Activated CD4-positive, alpha-beta memory T cell treated with anti-CD3 and anti-CD28 coated beads for 36 hours (primary cell): ENCODE data around the gene PSMA7. TPM values are rescaled to one million over a fixed set of nuclear protein-coding genes. Genes with fewer than 3 reads are reported as not detected.

Source experiments
- CTCF ChIA-PET: fragments of 350-600 bp; sonication (Branson Sonifier 250); formaldehyde crosslinking; loops from one replicate; lab custom pipeline; 2021; ENCODE audit warnings: antibody characterized with exemption, inconsistent platforms; lab: Charles Lee
- POLR2A ChIA-PET: fragments of 350-600 bp; sonication (Branson Sonifier 250); formaldehyde crosslinking; loops from one replicate; lab custom pipeline; 2021; ENCODE audit warnings: antibody characterized with exemption; lab: Charles Lee
- DNase-seq: peaks from one replicate; pipeline ENCODE4 v3.0.0-alpha.2; 2020
- H3K27ac Mint-ChIP-seq: one replicate; pipeline ENCODE4 v1.8.0; 2021; ENCODE audit warnings: mixed read lengths
- H3K27me3 Mint-ChIP-seq: one replicate; pipeline ENCODE4 v1.8.0; 2021; ENCODE audit warnings: mixed read lengths
- H3K36me3 Mint-ChIP-seq: one replicate; pipeline ENCODE4 v1.8.0; 2021; ENCODE audit warnings: mixed read lengths
- H3K4me1 Mint-ChIP-seq: one replicate; pipeline ENCODE4 v1.8.0; 2021; ENCODE audit warnings: low read depth, mixed read lengths
- H3K4me3 Mint-ChIP-seq: one replicate; pipeline ENCODE4 v1.8.0; 2021; ENCODE audit warnings: mild to moderate bottlenecking, mixed read lengths
- H3K9me3 Mint-ChIP-seq: one replicate; pipeline ENCODE4 v1.8.0; 2021; ENCODE audit warnings: mixed read lengths
- intact Hi-C: fragments of 100-400 bp; cut with micrococcal nuclease; formaldehyde crosslinking; loops from one replicate; pipeline ENCODE4 v1.15.1; 2023
- total RNA-seq, 2 experiments: library from RNA; stranded (reverse); gene quantifications; one replicate each; pipeline ENCODE4 v1.2.3, GENCODE V29; 2021

The PSMA7 gene
- total RNA-seq, 2 experiments from 2014 or later: 301 to 316 TPM

DNA sequence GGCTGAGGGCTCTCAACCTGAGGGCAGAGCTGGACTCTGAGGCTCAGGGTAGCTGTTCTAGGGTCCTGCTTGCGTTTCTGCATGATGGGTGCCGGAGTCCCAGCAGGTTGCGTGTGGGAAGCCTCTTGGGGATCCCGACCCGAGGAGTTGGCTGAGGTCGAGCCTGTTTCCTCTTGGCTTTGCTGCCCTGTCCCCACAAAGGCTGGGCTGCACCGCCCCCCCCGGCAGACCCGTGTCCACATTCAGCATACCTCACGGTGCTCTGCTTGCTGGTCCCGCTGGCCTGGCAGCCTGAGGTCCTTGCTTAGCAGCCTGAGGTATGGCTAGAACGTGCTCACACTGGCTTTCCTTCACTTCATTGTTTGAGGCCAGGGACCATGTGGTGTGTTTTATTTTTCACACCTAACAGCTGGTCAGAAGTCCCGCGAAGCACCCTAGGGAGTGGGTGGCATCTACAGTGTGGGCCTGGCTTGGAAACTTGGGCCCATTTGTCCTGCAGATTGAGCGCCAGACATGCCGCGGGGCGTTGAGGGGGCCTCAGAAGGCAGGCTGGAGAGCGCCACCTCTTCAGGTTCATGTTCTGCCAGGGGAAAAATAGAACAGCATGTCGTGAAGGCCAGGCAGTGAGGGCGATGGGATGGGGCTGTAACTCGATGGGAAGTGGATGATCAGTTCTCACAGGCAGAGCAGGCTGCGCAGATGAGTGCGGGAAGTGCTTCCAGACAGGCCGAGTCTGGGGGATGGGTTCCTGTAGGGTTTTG, 11.5 kb downstream of the PSMA7 start:
- no peak for DNase-seq
- Mint-ChIP-seq H3K4me3 (no peak overlapping the region), H3K36me3 (peaks cover 54% of the 10 kb centered on the region), H3K27ac (peak overlapping the region; percentile 44), H3K4me1 (peaks cover 25% of the 10 kb centered on the region), H3K9me3 (no peaks in the 10 kb centered on the region), H3K27me3 (no peaks in the 10 kb centered on the region)
- POLR2A ChIA-PET: no interaction called here
- CTCF ChIA-PET: interaction anchor here (1.1 to 1.4 kb wide), 2 partner anchors 10 kb away, joined by 3 to 8 read pairs; no protein-coding TSS in a partner anchor
- intact Hi-C loops: no loop called here

DNA sequence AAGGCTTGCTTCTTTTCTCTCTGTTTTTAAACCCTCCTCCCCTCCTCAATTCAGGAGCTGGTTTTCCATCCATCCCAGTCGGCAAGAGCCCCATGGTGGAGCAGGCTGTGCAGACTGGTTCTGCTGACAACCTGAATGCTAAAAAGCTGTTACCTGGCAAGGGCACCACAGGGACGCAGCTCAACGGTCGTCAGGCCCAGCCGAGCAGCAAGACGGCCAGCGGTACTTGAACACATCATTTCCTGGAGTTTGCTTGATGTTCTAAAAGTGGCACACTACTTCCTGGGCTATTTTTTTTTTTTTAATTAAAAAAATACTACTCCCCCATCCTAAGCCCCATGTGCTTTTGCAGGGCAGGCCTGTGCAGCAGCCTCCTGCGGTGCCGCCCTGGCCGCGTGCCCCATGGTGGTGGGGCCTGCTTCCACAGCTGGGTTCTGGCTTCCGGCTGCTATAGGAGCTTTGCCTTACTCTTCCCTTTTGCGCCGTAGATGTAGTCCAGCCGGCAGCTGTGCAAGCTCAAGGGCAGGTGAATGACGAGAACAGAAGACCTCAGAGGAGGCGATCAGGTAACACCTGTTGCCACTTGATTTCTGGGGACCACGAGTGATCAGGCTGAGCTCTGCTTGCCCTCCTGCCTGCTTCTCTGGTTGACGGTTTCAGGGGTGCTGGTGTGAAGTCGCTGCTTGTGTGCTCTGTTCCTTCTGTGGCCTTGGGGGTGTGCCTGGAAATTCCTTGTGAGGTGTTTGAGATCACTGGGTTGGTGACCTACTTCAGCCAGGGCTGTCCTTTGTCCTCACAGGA, 13.3 kb downstream of the PSMA7 start:
- ChIA-PET POLR2A (no interaction called here), CTCF (interaction anchor here (0.6 to 1.7 kb wide), 2 partner anchors 119 to 869 kb away, joined by 3 to 5 read pairs; no protein-coding TSS in a partner anchor)
- no peak overlapping the region for H3K4me3 Mint-ChIP-seq
- peaks cover 28% of the 10 kb centered on the region for H3K4me1 Mint-ChIP-seq
- H3K36me3 Mint-ChIP-seq: peaks cover 53% of the 10 kb centered on the region
- H3K27me3 Mint-ChIP-seq: no peaks in the 10 kb centered on the region
- no peak for DNase-seq
- peak overlapping the region; percentile 42 for H3K27ac Mint-ChIP-seq
- H3K9me3 Mint-ChIP-seq: no peaks in the 10 kb centered on the region
- intact Hi-C loops: no loop called here

GRCh38 chr20:62128502-62128901, 14.7 kb downstream of the PSMA7 start:
- peaks cover 35% of the 10 kb centered on the region for H3K4me1 Mint-ChIP-seq
- CTCF ChIA-PET: no interaction called here
- POLR2A ChIA-PET: no interaction called here
- intact Hi-C loops: no loop called here
- no peak for DNase-seq
- peaks cover 59% of the 10 kb centered on the region for H3K36me3 Mint-ChIP-seq
- H3K27ac Mint-ChIP-seq: no peak overlapping the region
- H3K9me3 Mint-ChIP-seq: no peaks in the 10 kb centered on the region
- no peaks in the 10 kb centered on the region for H3K27me3 Mint-ChIP-seq
- H3K4me3 Mint-ChIP-seq: no peak overlapping the region

DNA sequence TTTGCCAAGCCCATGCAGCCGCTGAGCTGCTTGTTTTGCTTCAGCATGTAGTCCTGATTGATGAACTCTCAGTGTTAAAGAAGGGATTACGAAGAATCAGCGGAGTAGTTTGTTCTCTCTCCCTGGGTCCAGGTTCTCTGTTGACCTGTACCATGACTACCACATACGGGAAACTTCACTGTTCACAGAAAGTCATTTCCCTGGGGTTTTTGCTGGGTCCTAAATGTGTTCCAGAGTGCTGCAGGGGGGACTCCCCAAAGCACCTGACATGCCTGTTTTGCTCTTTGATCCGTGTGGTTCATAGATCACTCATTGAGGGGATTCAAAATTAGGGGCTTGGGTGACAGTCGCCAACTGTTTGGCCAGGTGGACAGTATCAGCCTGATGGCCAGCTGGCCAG, 15.4 kb downstream of the PSMA7 start:
- H3K27me3 Mint-ChIP-seq: no peaks in the 10 kb centered on the region
- POLR2A ChIA-PET: interaction anchor here (0.7 to 1.0 kb wide), 2 partner anchors 61 to 62 kb away, joined by 3 read pairs; partner anchors contain the start of gene TAF4
- intact Hi-C loops: no loop called here
- H3K4me3 Mint-ChIP-seq: no peak overlapping the region
- H3K36me3 Mint-ChIP-seq: peaks cover 56% of the 10 kb centered on the region
- DNase-seq: no peak
- H3K9me3 Mint-ChIP-seq: no peaks in the 10 kb centered on the region
- H3K4me1 Mint-ChIP-seq: peaks cover 31% of the 10 kb centered on the region
- CTCF ChIA-PET: interaction anchor here (1.5 to 2.2 kb wide), 2 partner anchors 8 to 14 kb away, joined by 3 to 14 read pairs; no protein-coding TSS in a partner anchor
- no peak overlapping the region for H3K27ac Mint-ChIP-seq

DNA sequence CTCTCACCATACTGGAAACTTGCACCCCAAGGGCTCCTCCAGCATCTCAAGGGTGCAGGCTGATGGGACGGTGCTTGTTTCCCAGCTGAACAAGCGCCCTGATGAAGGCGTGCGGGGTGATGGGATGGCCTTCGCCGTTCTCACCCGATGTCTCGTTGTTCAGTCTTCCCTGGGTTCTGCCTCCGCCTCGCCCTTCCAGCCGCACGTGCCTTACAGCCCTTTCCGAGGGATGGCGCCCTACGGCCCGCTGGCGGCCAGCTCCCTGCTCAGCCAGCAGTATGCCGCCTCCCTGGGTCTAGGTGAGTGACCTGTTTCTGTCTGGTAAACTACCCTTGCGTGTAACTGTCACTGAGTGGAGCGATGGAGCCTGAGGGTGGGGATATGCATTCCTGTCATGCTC, 17.1 kb downstream of the PSMA7 start:
- Mint-ChIP-seq H3K27me3 (no peaks in the 10 kb centered on the region), H3K36me3 (peaks cover 45% of the 10 kb centered on the region), H3K4me1 (peaks cover 24% of the 10 kb centered on the region), H3K9me3 (no peaks in the 10 kb centered on the region), H3K27ac (no peak overlapping the region), H3K4me3 (no peak overlapping the region)
- POLR2A ChIA-PET: interaction anchor here (1.2 to 1.9 kb wide), 2 partner anchors 9 to 264 kb away, joined by 3 to 7 read pairs; no protein-coding TSS in a partner anchor
- CTCF ChIA-PET: interaction anchor here (2.2 kb wide), 1 partner anchor 10 kb away, joined by 14 read pairs; no protein-coding TSS in a partner anchor
- DNase-seq: no peak
- intact Hi-C loops: no loop called here

GRCh38 chr20:62123450-62124118, 19.6 kb downstream of the PSMA7 start:
- intact Hi-C loops: loop anchor here (5.0 kb wide), 1 partner anchor 111 kb away; no protein-coding TSS in a partner anchor
- Mint-ChIP-seq H3K27me3 (no peaks in the 10 kb centered on the region), H3K9me3 (no peaks in the 10 kb centered on the region), H3K4me3 (peak overlapping the region; percentile 77), H3K36me3 (peaks cover 30% of the 10 kb centered on the region), H3K4me1 (peaks cover 39% of the 10 kb centered on the region), H3K27ac (peak overlapping the region; percentile 8)
- POLR2A ChIA-PET: interaction anchor here (0.7 to 1.7 kb wide), 2 partner anchors 12 to 57 kb away, joined by 5 to 6 read pairs; partner anchors contain the start of gene TAF4
- CTCF ChIA-PET: interaction anchor here (0.6 to 3.2 kb wide), 2 partner anchors 11 to 19 kb away, joined by 3 to 16 read pairs; partner anchors contain the start of genes PSMA7 and SS18L1
- no peak for DNase-seq

DNA sequence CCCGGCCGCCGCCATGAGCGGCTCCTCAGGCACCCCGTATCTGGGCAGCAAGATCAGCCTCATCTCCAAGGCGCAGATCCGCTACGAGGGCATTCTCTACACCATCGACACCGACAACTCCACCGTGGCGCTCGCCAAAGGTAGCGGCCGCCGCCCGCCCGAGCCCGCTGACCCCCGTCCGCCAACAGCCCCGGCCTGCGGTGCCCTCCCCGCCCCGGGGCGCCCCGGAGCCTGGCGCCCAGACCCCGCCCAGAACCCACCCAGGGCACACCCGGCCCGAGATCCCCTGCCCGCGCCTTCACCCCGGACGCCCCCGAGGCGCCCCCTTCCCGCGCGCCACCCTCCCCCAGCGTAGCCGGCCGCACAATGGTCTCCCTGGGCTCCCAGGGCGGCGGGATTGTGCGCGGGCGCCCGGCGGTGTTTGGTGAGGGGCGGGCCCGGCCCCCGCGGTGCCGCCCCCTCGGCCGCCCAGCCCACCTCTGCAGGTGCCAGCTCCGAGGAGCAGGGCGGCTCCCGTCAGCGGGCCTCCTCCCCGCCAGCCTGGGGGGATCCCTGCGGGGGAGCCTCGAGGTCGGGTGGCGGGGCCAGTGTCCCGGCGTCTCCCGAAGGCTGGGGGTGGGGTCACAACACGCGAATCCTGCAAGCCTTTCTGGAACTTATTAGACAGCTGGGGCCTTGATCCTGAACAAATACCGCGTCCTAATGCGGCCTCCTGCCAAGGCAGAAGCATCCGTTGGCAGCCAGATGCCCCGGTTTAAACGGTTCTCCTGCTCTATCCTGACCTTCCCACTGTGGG, 20.3 kb downstream of the PSMA7 start:
- Mint-ChIP-seq H3K4me3 (peak overlapping the region; percentile 77), H3K27me3 (no peaks in the 10 kb centered on the region), H3K9me3 (no peaks in the 10 kb centered on the region), H3K27ac (peak overlapping the region; percentile 8), H3K36me3 (peaks cover 26% of the 10 kb centered on the region), H3K4me1 (peaks cover 40% of the 10 kb centered on the region)
- ChIA-PET POLR2A (interaction anchor here (0.6 to 2.6 kb wide), 3 partner anchors 15 to 689 kb away, joined by 3 to 14 read pairs (median 10); partner anchors contain the start of gene TAF4), CTCF (interaction anchor here (1.2 to 3.2 kb wide), 4 partner anchors 14 to 112 kb away, joined by 4 to 16 read pairs (median 10); partner anchors contain the start of genes PSMA7 and SS18L1)
- intact Hi-C loops: loop anchor here (1.0 to 5.0 kb wide), 5 partner anchors 19 to 179 kb away; partner anchors contain the start of gene ADRM1
- DNase-seq: peak; percentile 36

GRCh38 chr20:62121776-62122653, 21.2 kb downstream of the PSMA7 start, which contains the start of gene LSM14B:
TSS of gene LSM14B (plus strand) at chr20:62122475. CDS start at chr20:62122667, 192 bp downstream.
- Mint-ChIP-seq H3K36me3 (peaks cover 23% of the 10 kb centered on the region), H3K4me1 (peaks cover 49% of the 10 kb centered on the region), H3K9me3 (peaks cover 4% of the 10 kb centered on the region), H3K27ac (peak within 1 kb of the TSS; percentile 95), H3K4me3 (peak within 1 kb of the TSS; percentile 86), H3K27me3 (no peaks in the 10 kb centered on the region)
- ChIA-PET CTCF (interaction anchor here (1.0 to 3.2 kb wide), 6 partner anchors 11 to 117 kb away, joined by 3 to 16 read pairs (median 6); partner anchors contain the start of genes PSMA7 and SS18L1), POLR2A (interaction anchor here (0.6 to 2.6 kb wide), 7 partner anchors 11 to 1858 kb away, joined by 3 to 15 read pairs (median 4); partner anchors contain the start of genes PSMA7, SAMD10, SS18L1 and TAF4)
- intact Hi-C loops: loop anchor here (1.0 to 5.0 kb wide), 5 partner anchors 20 to 180 kb away; partner anchors contain the start of gene ADRM1
- peak; percentile 97 for DNase-seq

- Mint-ChIP-seq H3K36me3 (peaks cover 18% of the 10 kb centered on the region), H3K9me3 (peaks cover 5% of the 10 kb centered on the region), H3K4me3 (peak overlapping the region; percentile 86), H3K4me1 (peaks cover 47% of the 10 kb centered on the region), H3K27ac (peak overlapping the region; percentile 95), H3K27me3 (no peaks in the 10 kb centered on the region)
- intact Hi-C loops: loop anchor here (5.0 kb wide), 1 partner anchor 109 kb away; no protein-coding TSS in a partner anchor
- peak; percentile 59 for DNase-seq
- ChIA-PET POLR2A (interaction anchor here (0.7 to 2.6 kb wide), 5 partner anchors 12 to 61 kb away, joined by 3 to 15 read pairs (median 10); partner anchors contain the start of genes PSMA7, SS18L1 and TAF4), CTCF (interaction anchor here (1.0 to 3.2 kb wide), 7 partner anchors 11 to 116 kb away, joined by 3 to 16 read pairs (median 6); partner anchors contain the start of genes PSMA7 and SS18L1)
These were observed 22.0 kb downstream of the PSMA7 start for GRCh38 chr20:62120990-62121775.
